ENCODE data around the gene APIP.

DNA sequence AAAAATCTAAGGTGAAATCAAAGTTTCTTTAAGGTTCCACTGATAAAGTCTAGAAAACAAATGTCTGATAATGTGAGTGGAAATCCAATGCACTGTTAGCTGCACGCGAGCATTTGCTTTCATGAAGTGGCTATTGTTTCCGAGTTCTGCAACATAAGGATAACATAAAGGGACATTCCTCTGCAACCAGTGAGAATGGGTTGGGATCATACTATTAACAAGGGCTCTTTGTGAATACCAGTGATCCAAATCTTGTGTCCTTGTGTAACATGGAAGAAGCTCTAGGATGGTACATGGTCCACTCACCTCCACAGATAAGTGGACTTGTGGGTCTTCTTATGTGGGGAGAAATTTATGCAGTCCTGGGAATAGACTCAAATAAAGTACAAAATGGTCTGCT, 24.6 kb downstream of the APIP start:
- TF ChIP-seq, protein P1, sequence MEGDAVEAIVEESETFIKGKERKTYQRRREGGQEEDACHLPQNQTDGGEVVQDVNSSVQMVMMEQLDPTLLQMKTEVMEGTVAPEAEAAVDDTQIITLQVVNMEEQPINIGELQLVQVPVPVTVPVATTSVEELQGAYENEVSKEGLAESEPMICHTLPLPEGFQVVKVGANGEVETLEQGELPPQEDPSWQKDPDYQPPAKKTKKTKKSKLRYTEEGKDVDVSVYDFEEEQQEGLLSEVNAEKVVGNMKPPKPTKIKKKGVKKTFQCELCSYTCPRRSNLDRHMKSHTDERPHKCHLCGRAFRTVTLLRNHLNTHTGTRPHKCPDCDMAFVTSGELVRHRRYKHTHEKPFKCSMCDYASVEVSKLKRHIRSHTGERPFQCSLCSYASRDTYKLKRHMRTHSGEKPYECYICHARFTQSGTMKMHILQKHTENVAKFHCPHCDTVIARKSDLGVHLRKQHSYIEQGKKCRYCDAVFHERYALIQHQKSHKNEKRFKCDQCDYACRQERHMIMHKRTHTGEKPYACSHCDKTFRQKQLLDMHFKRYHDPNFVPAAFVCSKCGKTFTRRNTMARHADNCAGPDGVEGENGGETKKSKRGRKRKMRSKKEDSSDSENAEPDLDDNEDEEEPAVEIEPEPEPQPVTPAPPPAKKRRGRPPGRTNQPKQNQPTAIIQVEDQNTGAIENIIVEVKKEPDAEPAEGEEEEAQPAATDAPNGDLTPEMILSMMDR (IDR thresholded peaks at IDR 0.05) = no peak
- no peak for TF ChIP-seq POLR2A (IDR thresholded peaks at IDR 0.05)
- no peak for TF ChIP-seq EP300 (IDR thresholded peaks at IDR 0.05)

Data from tibial nerve (tissue), 4 donors.